ENCODE results near the gene UCHL1. TPM values are rescaled to one million over a fixed set of nuclear protein-coding genes. Genes with fewer than 3 reads are reported as not detected.

The UCHL1 gene
- total and polyA plus RNA-seq, 2 of the 13 experiments (the other 11 are each of a cell fraction or from before 2014, with no cell fraction given), result not detected

- peak; percentile 76; the same call in 1 of the 2 replicates for TF ChIP-seq ZNF704 (CRISPR knock-in tag; IDR thresholded peaks at IDR 0.05; ENCODE audit: borderline replicate concordance)
- TF ChIP-seq PRDM15 (CRISPR knock-in tag; IDR thresholded peaks at IDR 0.05), result peak; percentile 95
- peak; percentile 23; the same call in 1 of the 2 replicates for TF ChIP-seq ZNF281 (CRISPR knock-in tag; IDR thresholded peaks at IDR 0.05; ENCODE audit: borderline replicate concordance)
- peak; percentile 28; the same call in 1 of the 2 replicates for TF ChIP-seq DRAP1 (CRISPR knock-in tag; IDR thresholded peaks at IDR 0.05)
- TF ChIP-seq NFIB (CRISPR knock-in tag; IDR thresholded peaks at IDR 0.05; ENCODE audit: borderline replicate concordance), result no peak
- no peak for TF ChIP-seq HMG20A (CRISPR knock-in tag; IDR thresholded peaks at IDR 0.05; ENCODE audit: borderline replicate concordance)
- TF ChIP-seq CEBPZ (IDR thresholded peaks at IDR 0.05; ENCODE audit: low read length), result no peak
- TF ChIP-seq SP2 (CRISPR knock-in tag; IDR thresholded peaks at IDR 0.05), result no peak
- peak in 1 of 2 experiments; percentile 66; a peak in 1 of 4 replicates for TF ChIP-seq KLF16 (CRISPR knock-in tag; IDR thresholded peaks at IDR 0.05)
- 0 out of 2 replicates have a peak, but pooled peaks have one; percentile 9 for TF ChIP-seq ZNF3 (CRISPR knock-in tag; IDR thresholded peaks at IDR 0.05)
- peak; percentile 85 for TF ChIP-seq ATF2 (CRISPR knock-in tag; IDR thresholded peaks at IDR 0.05)
- TF ChIP-seq ZKSCAN8 (CRISPR knock-in tag; IDR thresholded peaks at IDR 0.05; ENCODE audit: borderline replicate concordance), result peak; percentile 76; the same call in 1 of the 2 replicates
- TF ChIP-seq SP5 (CRISPR knock-in tag; IDR thresholded peaks at IDR 0.05; ENCODE audit: borderline replicate concordance, low read depth), result no peak
- TF ChIP-seq ZNF33A (CRISPR knock-in tag; IDR thresholded peaks at IDR 0.05; ENCODE audit: borderline replicate concordance), result no peak
Observed at GRCh38 chr4:41216294-41217019, 40.3 kb upstream of the UCHL1 start (continued).
